Measurements from ENCODE around the gene LEMD3. TPM values are rescaled to one million over a fixed set of nuclear protein-coding genes. Genes with fewer than 3 reads are reported as not detected.
A peak's percentile ranks its signal among the peaks of the same experiment; 100 is the strongest.

Gene LEMD3
- 35.8 TPM for total RNA-seq

GRCh38 chr12:65169320-65170208 lies at the start of gene LEMD3:
Gene LEMD3 (plus strand): TSS chr12:65169583. CDS start chr12:65169597, 14 bp downstream.
- no peaks in the 10 kb centered on the region for H3K9me3 ChIP-seq
- peak in 1 of 2 donors; percentile 94 for DNase-seq (ENCODE audit: extremely low spot score in 2 of 2)
- H3K36me3 ChIP-seq: peaks cover 0 to 5% of the 10 kb centered on the region in 2 donors
- intact Hi-C loops (cut with DNase I): no loop called here
- H3K27ac ChIP-seq: peak within 1 kb of the TSS; percentile 87
- TF ChIP-seq CTCF (IDR thresholded peaks at IDR 0.05) (no peak), POLR2A (IDR thresholded peaks at IDR 0.05) (peak in 1 of 2 donors; percentile 80), POLR2AphosphoS5 (IDR thresholded peaks at IDR 0.05; ENCODE audit: insufficient read depth in 1 of 2, low read depth in 1 of 2) (peak; percentile 87 to 95)
- H3K4me3 ChIP-seq: peak within 1 kb of the TSS; percentile 58 to 75
- peaks cover 52% of the 10 kb centered on the region for H3K4me1 ChIP-seq
- no peaks in the 10 kb centered on the region for H3K27me3 ChIP-seq

GRCh38 chr12:65121049-65121955 lies 48.1 kb upstream of the LEMD3 start, which contains the start of gene WIF1:
Gene WIF1 (minus strand): TSS chr12:65121305. CDS start chr12:65121191, 114 bp downstream.
- Histone ChIP-seq H3K36me3 (no peaks in the 10 kb centered on the region), H3K4me1 (peaks cover 8% of the 10 kb centered on the region), H3K9me3 (no peaks in the 10 kb centered on the region), H3K27me3 (no peaks in the 10 kb centered on the region), H3K4me3 (peak within 1 kb of the TSS; percentile 26 to 51), H3K27ac (no peak within 1 kb of the TSS)
- intact Hi-C loops (cut with DNase I): no loop called here
- DNase-seq (ENCODE audit: extremely low spot score in 2 of 2): no peak
- TF ChIP-seq CTCF (IDR thresholded peaks at IDR 0.05): no peak
- TF ChIP-seq POLR2A (IDR thresholded peaks at IDR 0.05): no peak
- TF ChIP-seq POLR2AphosphoS5 (IDR thresholded peaks at IDR 0.05; ENCODE audit: insufficient read depth in 1 of 2, low read depth in 1 of 2): no peak

GRCh38 chr12:65121956-65122469 lies 47.4 kb upstream of the LEMD3 start:
- intact Hi-C loops (cut with DNase I): no loop called here
- no peak for TF ChIP-seq POLR2AphosphoS5 (IDR thresholded peaks at IDR 0.05; ENCODE audit: insufficient read depth in 1 of 2, low read depth in 1 of 2)
- no peak for TF ChIP-seq CTCF (IDR thresholded peaks at IDR 0.05)
- no peak for TF ChIP-seq POLR2A (IDR thresholded peaks at IDR 0.05)
- Histone ChIP-seq H3K4me1 (peaks cover 8% of the 10 kb centered on the region), H3K27me3 (no peaks in the 10 kb centered on the region), H3K36me3 (no peaks in the 10 kb centered on the region), H3K27ac (no peak overlapping the region), H3K9me3 (no peaks in the 10 kb centered on the region), H3K4me3 (no peak overlapping the region)
- no peak for DNase-seq (ENCODE audit: extremely low spot score in 2 of 2)

- intact Hi-C loops (cut with DNase I): no loop called here
- TF ChIP-seq POLR2A (IDR thresholded peaks at IDR 0.05) (no peak), CTCF (IDR thresholded peaks at IDR 0.05) (no peak)
- no peaks in the 10 kb centered on the region for H3K27me3 ChIP-seq
Observed at GRCh38 chr12:65122703-65123102, 46.7 kb upstream of the LEMD3 start.

More at GRCh38 chr12:65122703-65123102, 46.7 kb upstream of the LEMD3 start:
- H3K4me3 ChIP-seq: no peak overlapping the region
- no peaks in the 10 kb centered on the region for H3K9me3 ChIP-seq
- peaks cover 8% of the 10 kb centered on the region for H3K4me1 ChIP-seq
- DNase-seq (ENCODE audit: extremely low spot score in 2 of 2): no peak
- H3K36me3 ChIP-seq: no peaks in the 10 kb centered on the region
- H3K27ac ChIP-seq: no peak overlapping the region

Data from vagina (tissue), 2 donors.